GM19438 (cell line): ENCODE measurements around the gene TSACC.

ENCODE experiments used
- ATAC-seq: cut with Tn5 transposase; IDR thresholded peaks from one replicate; pipeline ENCODE4 v1.9.1; 2021; ENCODE audit warnings: low read depth; ENCODE audit not compliant: unreplicated experiment

The TSACC gene

DNA sequence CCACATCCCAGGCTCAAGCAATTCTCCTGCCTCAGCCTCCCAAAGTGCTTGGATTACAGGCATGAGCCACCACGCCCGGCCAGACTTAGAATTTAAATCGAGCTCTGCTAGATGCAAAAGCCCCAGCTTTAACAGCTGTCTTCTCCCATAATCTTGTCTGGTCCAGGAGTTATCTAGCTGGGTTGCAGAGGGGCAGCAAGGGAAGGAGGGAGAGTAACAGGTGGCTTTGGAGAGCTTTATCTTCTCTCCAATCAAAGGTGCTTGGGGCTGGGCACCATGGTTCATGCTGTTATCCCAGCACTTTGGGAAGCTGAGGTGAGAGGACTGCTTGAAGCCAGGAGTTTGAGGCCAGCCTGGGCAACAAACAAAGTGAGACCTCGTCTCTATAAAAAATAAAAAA, 34.5 kb downstream of the TSACC start:
- no peak for ATAC-seq

DNA sequence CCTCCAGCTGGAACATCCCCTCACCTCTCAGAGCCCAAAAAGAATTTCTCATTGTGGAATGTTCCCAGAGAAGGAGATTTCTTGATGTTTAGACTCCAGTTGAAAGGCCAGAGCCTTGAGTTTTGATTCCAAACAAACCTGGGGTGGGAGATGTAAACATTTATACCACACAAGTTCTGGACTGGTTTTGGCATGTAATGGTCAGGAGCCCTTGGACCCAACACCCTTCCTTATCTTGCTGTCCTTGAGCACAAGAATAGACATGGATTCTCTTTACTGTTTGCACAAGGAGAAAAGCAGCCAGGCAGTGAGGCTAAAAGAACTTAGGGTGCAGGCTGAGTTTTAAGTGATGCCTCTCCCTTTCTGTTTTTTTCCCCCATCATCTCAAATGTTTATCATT, 35.2 kb downstream of the TSACC start:
- ATAC-seq, result no peak

DNA sequence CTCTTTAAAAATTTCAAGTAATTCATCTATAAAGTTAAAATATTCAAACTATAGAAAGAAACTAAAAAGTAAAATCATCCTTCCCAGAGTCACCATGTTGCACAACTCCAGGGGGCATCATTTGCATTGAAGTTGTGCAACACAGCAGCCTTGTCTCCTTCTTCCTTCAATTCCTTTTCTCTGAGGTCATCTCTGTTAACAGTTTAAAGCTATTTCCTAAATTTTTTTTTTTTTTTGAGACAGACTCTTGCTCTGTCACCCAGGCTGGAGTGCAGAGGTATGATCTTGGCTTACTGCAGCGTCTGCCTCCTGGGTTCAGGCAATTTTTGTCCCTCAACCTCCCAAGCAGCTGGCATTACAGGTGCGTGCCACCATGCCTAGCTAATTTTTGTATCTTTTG, 37.8 kb downstream of the TSACC start:
- no peak for ATAC-seq

- ATAC-seq, result no peak
Observed at GRCh38 chr1:156376958-156377919, 38.9 kb downstream of the TSACC start.

DNA sequence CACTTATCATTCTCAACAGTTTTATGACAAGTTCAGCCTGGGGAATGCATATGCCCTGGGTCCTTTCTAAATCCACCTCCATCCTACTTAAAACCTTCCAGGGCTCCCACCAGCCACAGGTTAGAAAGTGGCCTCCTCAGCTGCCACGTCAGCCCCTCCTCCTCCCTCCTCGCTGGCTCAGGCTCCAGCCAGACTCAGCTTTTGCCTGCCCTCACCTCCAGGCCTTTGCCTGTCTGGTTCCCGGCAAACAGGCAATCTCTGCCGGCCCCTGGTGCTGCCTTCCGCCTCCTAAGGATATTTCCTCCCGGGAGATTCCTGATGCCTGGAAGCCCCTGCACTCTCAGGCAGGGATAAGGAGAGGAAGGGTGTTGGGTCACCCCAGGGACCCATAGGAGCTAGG, 40.2 kb downstream of the TSACC start:
- no peak for ATAC-seq

GRCh38 chr1:156379420-156380165, 41.3 kb downstream of the TSACC start:
- ATAC-seq, result no peak

GRCh38 chr1:156382561-156382960, 44.2 kb downstream of the TSACC start:
- no peak for ATAC-seq

DNA sequence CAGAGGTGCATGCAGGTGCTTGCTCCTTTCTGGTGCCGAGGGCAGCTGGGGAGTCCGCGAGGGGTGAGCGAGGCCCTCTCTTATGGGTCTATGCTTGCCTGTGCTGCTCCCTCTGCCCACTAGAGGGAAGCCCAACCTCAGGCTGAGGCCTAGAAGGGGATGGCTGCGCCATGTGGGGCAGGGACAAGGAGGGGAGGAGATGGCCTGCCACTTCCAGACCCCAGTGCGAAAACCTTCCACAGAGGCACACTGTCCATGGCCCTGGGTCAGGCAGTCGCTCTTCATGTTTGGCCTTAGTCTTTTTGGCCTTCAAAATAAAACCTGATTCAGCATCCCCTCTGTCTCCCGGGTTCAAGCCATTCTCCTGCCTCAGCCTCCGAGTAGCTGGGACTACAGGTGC, 44.7 kb downstream of the TSACC start:
- ATAC-seq, result peak; percentile 78

GRCh38 chr1:156384007-156384406, 45.7 kb downstream of the TSACC start:
- no peak for ATAC-seq

- ATAC-seq, result no peak
Observed at GRCh38 chr1:156384658-156385057, 46.3 kb downstream of the TSACC start.

GRCh38 chr1:156385534-156386031, 47.3 kb downstream of the TSACC start:
- ATAC-seq, result no peak

- ATAC-seq, result no peak
Observed at GRCh38 chr1:156386134-156386901, 48.0 kb downstream of the TSACC start.

DNA sequence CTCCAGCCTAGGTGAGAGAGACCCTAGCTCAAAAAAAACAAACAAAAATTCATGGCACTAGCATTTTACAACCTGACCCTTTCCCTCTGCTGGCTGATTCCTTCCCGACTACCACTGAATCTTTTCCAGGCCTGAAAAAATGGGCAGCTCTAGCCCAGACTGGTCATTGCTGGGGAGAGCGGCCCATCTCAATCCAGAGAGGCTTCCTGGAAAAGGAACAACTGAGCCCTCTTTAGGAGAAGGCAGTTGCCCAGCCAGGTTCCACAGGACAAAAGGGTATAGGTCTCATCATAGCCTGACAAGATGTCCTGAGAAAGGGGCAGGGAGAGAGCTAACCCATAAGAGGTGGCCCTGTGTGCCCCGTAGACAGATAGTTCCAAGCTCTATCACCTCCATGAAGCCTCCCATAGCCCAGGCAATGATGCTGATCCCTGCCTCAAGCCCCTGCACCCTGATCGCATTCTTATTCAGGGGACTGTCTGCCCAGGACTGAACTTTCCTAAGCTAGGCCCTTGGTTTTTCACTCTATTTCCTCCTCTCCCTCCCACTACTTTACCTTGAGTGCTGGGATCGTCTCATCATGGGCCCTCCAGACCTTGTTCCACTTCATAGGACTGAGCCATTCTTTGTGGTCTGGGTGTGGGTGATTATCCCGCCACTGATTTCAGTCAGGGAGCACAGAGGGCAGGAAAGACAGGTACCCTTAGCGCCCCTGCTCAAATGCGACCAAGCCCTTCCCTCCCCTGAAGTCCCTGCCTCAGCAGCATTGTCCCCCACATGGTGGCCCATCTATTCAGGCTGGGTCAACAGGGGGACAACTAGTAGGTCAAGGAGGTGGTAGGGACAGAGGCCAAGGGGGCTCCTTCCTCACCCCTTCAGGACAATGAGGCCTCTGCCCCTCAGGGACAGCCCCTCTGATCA, 48.9 kb downstream of the TSACC start:
- no peak for ATAC-seq

DNA sequence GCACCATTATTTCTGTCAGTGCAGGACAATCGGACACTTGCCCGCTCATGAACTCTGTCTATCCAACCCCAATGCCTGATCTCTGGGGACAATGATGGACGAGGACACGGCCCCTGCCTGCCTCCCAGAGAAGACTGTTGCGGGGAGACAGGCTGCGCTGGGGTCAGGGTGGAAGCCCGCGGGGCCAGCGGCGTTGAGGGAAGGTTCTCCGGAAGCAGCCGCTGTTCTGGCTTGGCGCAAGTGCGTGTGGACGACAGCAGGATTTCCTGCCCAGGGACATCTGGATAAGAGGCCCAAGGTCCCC, 49.5 kb downstream of the TSACC start:
- no peak for ATAC-seq

GRCh38 chr1:156388174-156389137, 50.1 kb downstream of the TSACC start:
- ATAC-seq, result no peak

GRCh38 chr1:156389311-156389710, 51.0 kb downstream of the TSACC start:
- ATAC-seq, result no peak

GRCh38 chr1:156390469-156391365, 52.4 kb downstream of the TSACC start:
- ATAC-seq, result no peak

- ATAC-seq, result no peak
Observed at GRCh38 chr1:156391366-156391677, 53.0 kb downstream of the TSACC start.
